ENCODE results near the gene RPS6KB1.
A peak's percentile ranks its signal among the peaks of the same experiment; 100 is the strongest.
"Not testable (repeated sequence)": the region's sequence is repeated elsewhere in the genome, so short reads cannot be mapped to it uniquely, and the experiment has no call there.

RPS6KB1 gene

DNA sequence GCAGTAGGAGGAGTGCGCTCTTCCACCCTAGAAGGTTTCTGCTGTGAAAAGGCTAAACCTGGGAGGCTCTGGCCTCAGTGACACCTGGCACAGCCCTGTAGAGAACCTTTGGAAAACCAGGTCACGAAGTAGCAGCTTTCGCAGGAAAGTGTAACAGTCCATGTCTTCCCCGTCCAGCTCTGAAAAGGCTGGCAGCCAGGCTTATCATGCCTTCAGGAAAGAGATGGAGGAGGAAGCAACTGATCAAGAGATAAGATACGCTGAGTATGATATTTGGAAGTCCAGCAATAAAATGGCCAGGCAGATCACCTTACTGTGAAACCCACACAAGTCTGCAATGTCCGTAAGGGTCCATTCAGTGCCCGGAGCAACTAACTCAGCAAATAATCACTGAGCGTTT is 22.4 kb upstream of the RPS6KB1 start:
- no peak for DNase-seq (ENCODE audit: low read depth, low spot score)

DNA sequence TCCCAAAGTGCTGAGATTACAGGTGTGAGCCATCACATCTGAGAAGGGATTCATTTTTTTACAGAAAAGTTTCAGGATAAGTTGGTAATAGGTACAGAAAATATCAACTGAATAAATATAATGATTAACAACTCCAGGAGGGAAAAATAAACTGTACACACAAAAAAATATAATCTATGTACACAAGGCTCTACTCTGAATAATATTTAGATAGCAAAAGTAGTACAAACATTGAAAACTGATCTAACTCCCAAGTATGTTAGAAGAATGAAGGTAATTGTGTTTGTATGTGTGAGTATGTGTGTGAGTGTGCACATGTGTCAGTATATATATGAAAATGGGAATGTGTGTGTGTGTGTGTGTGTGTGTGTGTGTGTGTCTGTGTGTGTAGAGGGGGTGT is 20.6 kb upstream of the RPS6KB1 start:
- DNase-seq (ENCODE audit: low read depth, low spot score): no peak

DNA sequence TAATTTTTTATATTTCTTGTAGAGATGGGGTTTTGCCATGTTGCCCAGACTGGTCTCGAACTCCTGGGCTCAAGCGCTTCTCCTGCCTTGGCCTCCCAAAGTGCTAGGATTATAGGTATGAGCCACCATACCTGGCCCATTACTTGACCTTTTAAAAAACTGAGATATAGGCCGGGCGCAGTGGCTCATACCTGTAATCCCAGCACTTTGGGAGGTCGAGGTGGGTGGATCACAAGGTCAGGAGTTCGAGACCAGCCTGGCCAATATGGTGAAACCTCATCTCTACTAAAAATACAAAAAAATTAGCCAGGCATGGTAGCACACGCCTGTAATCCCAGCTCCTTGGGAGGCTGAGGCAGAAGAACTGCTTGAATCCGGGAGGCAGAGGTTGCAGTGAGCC is 19.5 kb upstream of the RPS6KB1 start:
- DNase-seq (ENCODE audit: low read depth, low spot score): not testable (repeated sequence)

DNA sequence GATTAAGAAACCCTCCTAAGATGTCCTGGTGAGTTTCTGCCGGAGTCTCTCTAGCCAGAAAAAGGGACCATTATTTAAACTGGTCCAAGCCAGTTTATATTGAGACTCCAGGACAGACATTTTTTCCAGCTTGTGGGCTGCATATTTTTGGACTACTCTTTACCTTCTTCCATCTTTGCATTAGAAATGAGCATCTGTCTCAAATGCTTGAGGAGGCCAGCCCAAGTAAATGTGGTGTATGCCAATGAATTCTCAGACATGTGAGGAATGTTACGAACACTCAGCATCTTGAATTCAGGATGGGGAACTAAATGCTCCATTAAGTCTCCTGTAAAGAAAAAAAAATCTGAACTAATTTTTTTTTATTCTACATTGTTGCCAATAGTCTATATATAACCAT is 18.5 kb upstream of the RPS6KB1 start:
- DNase-seq (ENCODE audit: low read depth, low spot score): peak; percentile 70

DNA sequence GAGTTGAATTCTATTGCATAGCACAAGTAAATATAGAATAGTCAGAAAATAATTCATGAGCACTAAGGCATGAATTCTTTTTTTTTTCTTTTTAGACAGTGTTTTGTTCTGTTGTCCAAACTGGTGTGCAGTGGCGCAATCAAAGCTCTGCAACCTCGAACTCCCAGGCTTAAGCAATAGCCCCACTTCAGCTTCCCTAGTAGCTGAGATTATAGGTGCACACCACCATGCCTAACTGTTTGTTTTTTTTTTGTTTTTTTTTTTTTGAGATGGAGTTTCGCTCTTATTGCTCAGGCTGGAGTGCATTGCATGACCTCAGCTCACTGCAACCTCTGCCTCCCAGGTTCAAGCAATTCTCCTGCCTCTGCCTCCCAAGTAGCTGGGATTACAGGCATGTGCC is 16.8 kb upstream of the RPS6KB1 start:
- no peak for DNase-seq (ENCODE audit: low read depth, low spot score)

DNA sequence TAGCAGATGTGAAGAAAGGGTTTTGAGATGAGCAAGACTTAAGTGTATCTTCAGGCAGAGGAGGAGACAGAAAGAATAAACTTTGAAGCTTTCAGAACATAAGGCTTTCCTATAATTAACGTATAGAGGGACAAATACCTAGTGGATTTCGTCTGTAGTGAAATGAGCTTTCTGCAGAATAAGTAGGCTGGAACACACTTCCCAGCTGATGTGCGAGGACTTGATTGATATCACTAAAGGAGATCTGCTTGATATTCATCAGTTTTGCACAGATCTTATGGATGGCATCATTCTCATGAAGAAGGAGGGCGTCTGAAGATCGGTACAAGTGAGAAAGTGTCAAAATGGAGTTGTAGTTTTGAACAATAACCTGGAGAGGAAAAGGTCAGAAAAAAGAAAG is 15.0 kb upstream of the RPS6KB1 start:
- DNase-seq (ENCODE audit: low read depth, low spot score): no peak

DNA sequence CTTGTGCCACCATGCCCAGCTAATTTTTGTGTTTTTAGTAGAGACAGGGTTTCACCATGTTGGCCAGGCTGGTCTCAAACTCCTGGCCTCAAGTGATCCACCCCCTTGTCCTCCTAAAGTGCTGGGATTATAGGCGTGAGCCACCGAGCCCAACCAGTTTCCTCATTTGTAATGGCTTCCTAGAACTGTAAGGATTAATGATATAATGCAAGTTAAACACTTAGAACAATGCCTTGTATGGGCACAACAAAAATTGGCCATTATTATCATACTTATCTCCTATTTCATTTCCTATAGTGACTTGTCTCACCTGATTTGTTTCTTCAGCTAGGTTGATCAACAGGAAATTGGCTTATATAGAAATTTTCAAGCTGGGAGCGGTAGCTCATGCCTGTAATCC is 14.3 kb upstream of the RPS6KB1 start:
- no peak for DNase-seq (ENCODE audit: low read depth, low spot score)

DNA sequence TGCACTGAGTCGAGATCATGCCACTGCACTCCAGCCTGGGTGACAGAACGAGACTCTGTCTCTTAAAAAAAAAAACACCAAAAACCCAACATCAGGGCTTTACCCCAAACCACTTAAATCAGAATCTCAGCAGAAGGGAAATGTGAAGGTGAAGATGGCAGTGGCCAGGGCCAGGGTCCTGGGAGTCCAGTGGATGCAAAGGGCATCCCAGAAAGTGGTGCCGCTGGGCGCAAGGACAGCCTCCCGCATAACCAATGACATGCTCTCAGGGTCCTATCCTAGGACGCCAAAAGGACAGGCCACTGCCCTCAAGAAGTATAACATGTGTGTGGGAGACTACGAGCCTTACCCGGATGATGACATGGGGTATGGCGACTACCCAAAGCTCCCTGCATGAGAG is 8.1 kb upstream of the RPS6KB1 start:
- DNase-seq (ENCODE audit: low read depth, low spot score): no peak

DNA sequence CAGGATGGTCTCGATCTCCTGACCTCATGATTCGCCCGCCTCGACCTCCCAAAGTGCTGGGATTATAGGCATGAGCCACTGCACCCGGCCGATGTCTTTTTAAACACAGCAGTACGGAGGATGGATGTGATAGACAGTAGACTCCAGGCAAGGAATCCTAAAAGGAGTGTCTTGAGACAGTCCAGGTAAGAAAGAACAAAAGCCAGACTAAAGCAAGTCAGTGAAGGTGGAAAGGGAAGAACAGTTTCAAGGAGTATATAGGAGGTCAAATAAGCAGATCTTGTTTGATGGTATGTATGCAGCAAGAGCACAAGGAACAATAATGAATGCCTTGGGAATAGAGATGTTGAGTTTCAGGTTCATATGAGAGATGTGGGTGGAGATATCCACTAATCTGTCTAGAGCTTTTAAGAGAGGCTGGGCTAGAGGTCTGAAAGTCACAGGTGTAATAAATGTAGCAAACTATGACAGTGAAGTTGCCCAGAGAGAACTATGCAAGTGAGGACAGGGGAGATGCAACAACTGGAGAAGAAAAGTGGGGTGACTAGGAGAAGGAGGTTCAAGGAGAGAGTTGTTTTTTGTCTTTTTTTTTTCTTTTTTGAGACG is 4.7 kb upstream of the RPS6KB1 start:
- no peak for DNase-seq (ENCODE audit: low read depth, low spot score)

DNA sequence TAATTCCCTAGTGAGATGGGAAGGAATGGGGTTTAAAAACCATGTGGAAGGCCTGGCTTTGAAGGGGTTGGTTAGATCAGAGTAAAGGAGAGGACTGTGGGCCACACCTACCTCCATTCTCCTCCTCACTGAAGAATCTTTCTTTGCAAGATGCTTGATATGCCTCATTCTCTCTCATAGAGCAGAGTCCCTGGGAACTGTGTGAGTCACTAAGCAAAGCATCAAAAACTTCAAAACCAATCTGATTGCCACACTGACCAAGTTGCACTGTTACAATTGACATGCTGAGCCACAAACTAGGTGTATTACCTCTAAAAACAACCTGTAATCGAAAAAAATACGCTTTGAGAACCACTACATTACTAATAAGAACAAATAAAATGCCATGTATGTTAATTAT is 2.2 kb upstream of the RPS6KB1 start:
- peak; percentile 29 for DNase-seq (ENCODE audit: low read depth, low spot score)

DNA sequence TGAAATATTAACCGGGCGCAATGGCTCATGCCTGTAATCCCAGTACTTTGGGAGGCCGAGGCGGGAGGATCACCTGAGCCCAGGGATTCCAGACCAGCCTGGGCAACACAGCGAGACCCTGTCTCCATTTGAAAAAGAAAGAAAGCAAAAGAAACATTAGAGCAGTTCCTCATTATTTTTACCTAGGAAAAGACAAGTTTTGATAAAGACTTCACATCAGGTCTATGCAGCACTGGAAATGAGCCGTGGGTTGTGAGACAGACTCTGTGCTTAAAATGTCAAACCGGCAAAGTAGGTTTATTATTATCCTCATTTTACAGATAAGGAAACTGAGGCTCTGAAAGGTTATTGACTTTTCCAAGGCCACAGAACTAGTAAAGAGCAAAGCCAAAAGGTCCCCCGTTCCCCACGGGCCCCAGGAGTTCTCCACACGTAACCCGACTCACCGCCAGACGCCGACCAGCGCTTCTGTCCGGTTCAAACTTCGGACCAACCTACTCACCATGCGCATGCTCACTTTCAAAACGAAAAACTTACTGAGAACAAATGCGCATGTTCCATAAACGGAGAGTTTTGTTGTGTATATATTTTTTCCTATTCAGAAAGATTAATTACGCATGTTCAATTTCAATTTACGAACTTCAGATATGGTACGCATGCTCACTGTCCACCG is 534 bp upstream of the RPS6KB1 start:
- no peak for DNase-seq (ENCODE audit: low read depth, low spot score)

DNA sequence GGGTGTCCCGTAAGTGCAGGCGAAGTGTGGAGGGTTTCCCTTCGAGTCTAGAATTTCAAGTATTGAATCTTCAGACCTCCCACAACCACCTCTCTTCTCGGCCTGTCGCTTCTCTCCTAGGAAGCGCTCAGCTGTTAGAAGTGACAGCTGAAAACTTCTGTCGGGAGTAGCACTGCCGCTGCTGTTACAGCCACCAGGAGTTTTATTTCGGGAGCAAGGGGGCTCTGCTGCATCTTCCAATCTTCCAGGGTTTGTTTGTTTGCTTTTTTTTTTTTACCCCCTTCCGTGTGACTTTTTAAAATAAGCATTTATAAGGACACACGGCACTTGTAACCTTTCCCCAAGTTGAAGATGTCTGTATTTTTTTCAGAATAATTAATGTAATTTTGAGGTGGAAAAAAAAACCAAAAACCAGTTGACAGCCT is 767 bp downstream of the RPS6KB1 start:
- peak; percentile 38 for DNase-seq (ENCODE audit: low read depth, low spot score)

DNA sequence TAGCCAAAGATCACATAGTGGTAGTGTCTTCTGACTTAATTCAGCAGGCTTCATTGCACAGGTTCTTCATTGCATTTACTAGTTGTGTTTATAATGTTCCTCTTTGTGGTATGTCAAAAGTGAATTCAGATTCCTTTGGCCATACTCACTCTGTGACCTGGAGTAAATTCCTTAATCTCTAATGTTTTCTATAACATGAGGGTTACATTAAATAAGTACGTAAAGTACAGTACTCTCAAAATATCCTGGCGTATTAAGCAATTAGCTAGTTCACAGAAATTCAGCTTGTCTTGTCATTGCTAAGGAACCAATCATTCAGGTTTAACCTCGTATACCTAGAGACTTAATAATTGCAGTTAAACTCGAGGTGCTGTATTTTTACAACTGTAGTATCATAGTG is 4.2 kb downstream of the RPS6KB1 start:
- DNase-seq (ENCODE audit: low read depth, low spot score): peak; percentile 17

DNA sequence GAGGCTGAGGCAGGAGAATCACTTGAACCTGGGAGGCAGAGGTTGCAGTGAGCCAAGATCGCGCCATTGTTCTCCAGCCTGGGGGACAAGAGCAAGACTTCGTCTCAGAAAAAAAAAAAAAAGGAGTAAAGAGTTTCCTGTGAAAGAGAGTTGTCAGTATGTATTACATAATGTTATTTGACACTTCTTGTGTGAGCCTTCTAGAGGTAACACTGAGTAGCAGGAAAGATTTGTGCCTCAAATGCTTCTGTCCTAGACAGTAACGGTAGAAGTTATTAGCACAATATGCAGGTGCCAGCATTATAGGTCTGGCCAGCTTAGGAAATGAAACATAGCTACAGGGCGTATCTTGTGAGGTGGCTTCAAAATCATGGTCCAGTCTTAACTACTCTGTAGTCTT is 6.2 kb downstream of the RPS6KB1 start:
- DNase-seq (ENCODE audit: low read depth, low spot score): no peak

DNA sequence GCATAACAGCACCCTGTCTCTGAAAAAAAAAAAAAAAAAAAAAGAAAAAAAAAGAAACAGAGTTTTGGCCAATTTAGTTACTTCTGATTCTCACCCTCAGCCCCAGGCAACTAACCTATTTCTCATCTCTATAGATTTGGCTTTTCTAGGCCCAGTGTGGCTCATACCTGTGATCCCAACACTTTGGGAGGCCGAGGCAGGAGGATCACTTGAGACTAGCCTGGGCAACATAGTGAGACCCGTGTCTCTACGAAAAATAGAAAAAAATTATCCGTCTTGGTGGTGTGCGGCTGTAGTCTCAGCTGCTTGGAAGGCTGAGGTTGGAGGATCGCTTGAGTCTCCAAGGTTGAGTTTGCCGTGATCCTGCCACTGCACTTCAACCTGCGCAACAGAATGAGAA is 8.7 kb downstream of the RPS6KB1 start:
- DNase-seq (ENCODE audit: low read depth, low spot score): no peak

DNA sequence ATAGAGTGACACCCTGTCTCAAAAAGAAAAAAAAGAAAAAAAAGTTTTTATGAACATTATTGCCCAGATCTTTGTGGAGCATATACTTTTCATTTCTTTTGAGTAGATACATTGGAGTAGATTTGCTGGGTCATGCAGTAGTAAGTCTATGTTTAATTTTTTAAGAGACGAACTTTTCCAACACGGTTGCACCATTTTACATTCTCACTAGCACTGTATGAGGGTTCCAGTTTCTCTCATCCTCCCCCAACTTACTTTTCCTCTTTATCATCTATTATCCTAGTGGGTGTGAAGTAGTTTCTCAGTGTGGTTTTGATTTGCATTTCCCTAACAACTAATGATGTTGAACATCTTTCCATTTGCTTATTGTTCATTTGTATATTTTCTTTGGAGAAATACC is 10.5 kb downstream of the RPS6KB1 start:
- DNase-seq (ENCODE audit: low read depth, low spot score): no peak

DNA sequence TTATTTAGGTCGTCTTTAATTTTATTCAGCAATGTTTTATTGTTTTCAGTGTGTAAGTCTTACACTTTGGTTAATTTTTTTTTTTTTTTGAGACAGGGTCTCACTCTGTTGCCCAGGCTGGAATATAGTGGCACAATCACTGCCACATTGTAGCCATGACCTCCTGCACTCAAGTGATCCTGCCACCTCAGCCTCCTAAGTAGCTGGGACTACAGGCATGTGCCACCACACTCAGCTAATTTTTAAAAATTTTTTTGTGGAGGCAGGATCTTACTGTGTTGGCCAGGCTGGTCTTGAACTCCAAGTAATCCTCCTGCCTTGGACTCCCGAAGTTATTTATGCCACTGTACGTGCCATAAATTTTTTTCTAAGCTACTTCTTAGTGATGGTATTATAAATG is 14.5 kb downstream of the RPS6KB1 start:
- DNase-seq (ENCODE audit: low read depth, low spot score): no peak

DNA sequence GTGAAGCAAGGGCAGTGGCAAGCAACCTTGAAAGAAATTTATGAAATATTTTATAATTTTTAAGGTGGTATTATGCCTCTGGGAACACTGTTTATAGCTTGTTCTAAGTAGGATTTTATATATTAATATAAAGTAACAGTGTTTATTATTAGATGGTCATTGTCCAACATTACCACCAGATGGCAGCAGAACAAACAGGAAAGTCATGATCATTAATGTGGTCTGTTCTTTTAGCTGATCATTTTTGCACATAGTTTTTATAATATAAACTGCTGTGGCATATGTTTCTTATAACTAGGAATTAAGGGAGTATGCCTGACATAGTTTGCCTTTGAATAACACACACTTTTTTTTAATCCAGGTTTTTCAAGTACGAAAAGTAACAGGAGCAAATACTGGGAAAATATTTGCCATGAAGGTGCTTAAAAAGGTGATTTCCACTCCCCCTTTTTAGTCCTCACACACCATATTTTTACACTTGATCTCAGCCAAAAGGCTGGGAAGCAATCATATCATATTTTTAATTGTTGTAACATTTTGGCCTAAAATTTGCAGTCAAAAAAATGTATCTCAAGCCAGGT is 21.4 kb downstream of the RPS6KB1 start:
- DNase-seq (ENCODE audit: low read depth, low spot score): peak; percentile 53

DNA sequence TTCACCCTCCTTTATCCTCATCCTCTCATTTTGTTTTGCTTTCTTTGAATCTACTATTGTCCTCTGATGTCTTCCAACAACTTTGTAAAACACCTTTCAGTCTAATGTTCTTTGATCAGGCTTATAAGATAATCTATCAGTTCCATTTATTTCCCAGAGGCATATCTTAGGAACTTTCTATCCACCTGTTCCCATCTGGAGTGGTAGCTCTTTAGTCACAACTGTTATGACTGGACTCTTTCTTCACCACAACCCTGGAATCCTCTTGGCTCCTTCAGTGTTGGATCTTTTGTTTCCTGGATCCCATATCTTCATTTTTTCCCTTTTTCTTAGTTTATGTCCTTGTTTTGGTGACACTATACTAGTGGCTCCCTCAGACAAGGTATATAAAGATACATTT is 23.5 kb downstream of the RPS6KB1 start:
- no peak for DNase-seq (ENCODE audit: low read depth, low spot score)

DNA sequence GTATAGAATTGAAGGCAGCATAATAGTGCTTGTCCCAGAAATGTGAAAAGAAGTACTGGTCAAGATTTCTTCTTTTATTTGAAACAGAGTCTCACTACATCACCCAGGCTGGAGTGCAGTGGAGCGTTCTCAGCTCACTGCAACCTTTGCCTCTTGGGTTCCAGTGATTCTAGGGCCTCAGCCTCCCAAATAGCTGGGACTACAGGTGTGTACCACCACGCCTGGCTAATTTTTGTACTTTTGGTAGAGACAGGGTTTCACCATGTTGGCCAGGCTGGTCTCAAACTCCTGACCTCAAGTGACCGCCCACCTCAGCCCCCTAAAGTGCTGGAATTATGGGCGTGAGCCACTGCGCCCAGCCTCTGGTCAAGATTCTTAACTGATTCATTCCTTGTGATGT is 27.7 kb downstream of the RPS6KB1 start:
- DNase-seq (ENCODE audit: low read depth, low spot score): not testable (repeated sequence)

DNA sequence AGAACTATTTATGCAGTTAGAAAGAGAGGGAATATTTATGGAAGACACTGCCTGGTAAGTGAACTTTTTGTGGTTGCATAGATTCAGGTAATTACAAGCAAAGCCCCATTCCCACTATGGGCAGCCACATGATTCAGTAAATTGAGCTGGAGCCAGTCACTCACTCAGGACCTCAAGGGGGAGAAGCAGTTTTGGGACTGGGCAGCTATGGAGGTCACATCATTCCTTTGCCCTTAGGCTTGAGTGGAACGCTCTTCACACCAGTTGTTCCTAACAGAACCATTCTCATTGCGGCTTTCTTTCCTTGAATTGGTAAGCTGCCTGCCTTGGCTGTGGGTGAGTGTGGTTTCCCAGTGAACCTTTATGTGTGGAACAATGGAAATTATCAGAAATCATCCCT is 37.2 kb downstream of the RPS6KB1 start:
- DNase-seq (ENCODE audit: low read depth, low spot score): not testable (repeated sequence)

DNA sequence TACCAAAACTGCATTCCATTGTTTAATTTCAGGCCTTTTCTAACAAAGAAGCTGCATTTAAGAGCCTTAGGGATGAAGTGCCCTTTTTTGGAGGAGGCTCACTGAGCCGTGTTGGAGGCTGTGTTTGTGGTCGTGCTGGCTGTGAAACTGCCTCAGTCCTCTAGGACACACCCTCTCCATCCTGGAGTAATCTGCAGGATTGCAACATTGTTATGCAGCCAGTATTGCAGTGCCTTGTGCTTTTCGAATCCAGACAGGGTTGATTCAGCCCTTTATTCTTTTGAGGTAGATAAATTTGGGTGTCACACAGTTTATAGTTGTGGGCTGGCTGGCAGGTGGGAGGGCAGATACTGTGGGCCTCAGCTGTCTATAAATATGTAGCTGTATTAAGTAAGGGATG is 37.8 kb downstream of the RPS6KB1 start:
- peak; percentile 22 for DNase-seq (ENCODE audit: low read depth, low spot score)

DNA sequence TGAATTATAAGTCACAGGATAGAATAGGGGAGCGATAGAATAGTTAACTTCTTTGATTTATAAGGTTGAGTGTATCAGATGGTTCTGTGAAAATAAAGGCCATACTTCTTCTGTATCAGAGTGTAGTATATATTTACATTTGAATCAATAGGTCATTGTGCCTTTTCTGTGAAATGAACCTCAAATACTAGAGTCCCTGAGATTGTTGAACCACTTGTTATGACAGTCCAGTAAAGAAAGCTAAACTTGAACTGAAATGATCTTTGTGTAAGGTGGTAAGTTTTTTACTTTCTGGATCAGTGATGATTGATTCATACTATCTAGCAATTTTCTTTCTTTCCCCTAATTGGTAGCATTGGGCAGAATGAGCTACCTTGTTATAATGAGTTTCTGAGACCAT is 40.4 kb downstream of the RPS6KB1 start:
- DNase-seq (ENCODE audit: low read depth, low spot score): not testable (repeated sequence)
